Liver (tissue), 9 donors: ENCODE measurements around the gene TFB2M. TPM values are rescaled to one million over a fixed set of nuclear protein-coding genes. Genes with fewer than 3 reads are reported as not detected.
"Not testable (repeated sequence)": the region's sequence is repeated elsewhere in the genome, so short reads cannot be mapped to it uniquely, and the experiment has no call there.

ENCODE experiments used
- DNase-seq: peaks from one replicate; pipeline ENCODE4 v3.0.0-alpha.2; 2017; ENCODE audit warnings: low spot score
- H3K27ac ChIP-seq, 2 donors: one replicate each; pipeline ENCODE4 v1.7.0; 2013; ENCODE audit warnings: inconsistent platforms in 2 of 2, low read length in 2 of 2, control low read depth in 1 of 2, low read depth in 1 of 2, mild to moderate bottlenecking in 1 of 2
- H3K27me3 ChIP-seq, 4 donors: one replicate each; pipeline versions ENCODE4 v1.6.1 to v1.7.0; 2013; ENCODE audit warnings: low read length in 3 of 4, inconsistent platforms in 1 of 4, mild to moderate bottlenecking in 1 of 4, moderate library complexity in 1 of 4; ENCODE audit not compliant: control insufficient read depth in 4 of 4, insufficient read depth in 4 of 4
- H3K36me3 ChIP-seq, 4 donors: one replicate each; pipeline versions ENCODE4 v1.6.1 to v1.7.0; 2013; ENCODE audit warnings: low read length in 3 of 4, mild to moderate bottlenecking in 3 of 4, low read depth in 1 of 4, moderate library complexity in 1 of 4; ENCODE audit not compliant: control insufficient read depth in 4 of 4, insufficient read depth in 3 of 4
- H3K4me1 ChIP-seq, 4 donors: one replicate each; pipeline versions ENCODE4 v1.6.1 to v1.7.0; 2013; ENCODE audit warnings: low read length in 3 of 4, mild to moderate bottlenecking in 3 of 4, moderate library complexity in 1 of 4; ENCODE audit not compliant: control insufficient read depth in 4 of 4, insufficient read depth in 4 of 4
- H3K4me3 ChIP-seq, 3 donors: one replicate each; pipeline versions ENCODE4 v1.6.1 to v1.7.0; 2013; ENCODE audit warnings: low read length in 3 of 3, control low read depth in 1 of 3, low read depth in 1 of 3, mild to moderate bottlenecking in 1 of 3
- H3K9ac ChIP-seq, 2 donors: one replicate each; pipeline ENCODE4 v1.7.0; 2013; ENCODE audit warnings: low read length in 2 of 2, mild to moderate bottlenecking in 2 of 2, moderate library complexity in 2 of 2, control low read depth in 1 of 2, low read depth in 1 of 2
- H3K9me3 ChIP-seq, 4 donors: one replicate each; pipeline versions ENCODE4 v1.6.1 to v1.7.0; 2013; ENCODE audit warnings: low read length in 3 of 4; ENCODE audit not compliant: control insufficient read depth in 4 of 4
- EGR1 ChIP-seq, 2 donors: IDR thresholded peaks; 2 replicates each; pipeline ENCODE4 v1.6.1; 2016 to 2018; ENCODE audit warnings: antibody characterized with exemption in 2 of 2, low read depth in 2 of 2
- FOXA1 ChIP-seq: IDR thresholded peaks from 2 replicates; pipeline ENCODE4 v1.6.1; 2016; ENCODE audit warnings: antibody characterized with exemption
- FOXA2 ChIP-seq: IDR thresholded peaks from 2 replicates; pipeline ENCODE4 v1.6.1; 2016; ENCODE audit warnings: antibody characterized with exemption
- GABPA ChIP-seq, 2 donors: IDR thresholded peaks in 1 of 2; conservative IDR thresholded peaks in 1 of 2; 2 replicates each; pipeline ENCODE4 v1.6.1; 2016; ENCODE audit warnings: antibody characterized with exemption in 2 of 2, mild to moderate bottlenecking in 1 of 2, moderate library complexity in 1 of 2
- HNF4A ChIP-seq, 2 donors: conservative IDR thresholded peaks; 2 replicates each; pipeline ENCODE4 v1.6.1; 2016; ENCODE audit warnings: antibody characterized with exemption in 2 of 2, mild to moderate bottlenecking in 2 of 2
- HNF4G ChIP-seq: IDR thresholded peaks from 2 replicates; pipeline ENCODE4 v1.6.1; 2016; ENCODE audit warnings: antibody characterized with exemption
- JUND ChIP-seq, 2 donors: IDR thresholded peaks; 2 replicates each; pipeline ENCODE4 v1.6.1; 2016; ENCODE audit warnings: antibody characterized with exemption in 2 of 2
- NR2F2 ChIP-seq: IDR thresholded peaks from 2 replicates; pipeline ENCODE4 v1.6.1; 2016; ENCODE audit warnings: antibody characterized with exemption
- RAD21 ChIP-seq, 2 donors: IDR thresholded peaks; 2 replicates each; pipeline ENCODE4 v1.6.1; 2016; ENCODE audit warnings: antibody characterized with exemption in 2 of 2, mild to moderate bottlenecking in 2 of 2
- RXRA ChIP-seq, 2 donors: IDR thresholded peaks; 2 replicates each; pipeline ENCODE4 v1.6.1; 2017 to 2018; ENCODE audit warnings: antibody characterized with exemption in 2 of 2, mild to moderate bottlenecking in 1 of 2
- SP1 ChIP-seq: IDR thresholded peaks from 2 replicates; pipeline ENCODE4 v1.6.1; 2018; ENCODE audit warnings: antibody characterized with exemption, mild to moderate bottlenecking
- TAF1 ChIP-seq: conservative IDR thresholded peaks from 2 replicates; pipeline ENCODE4 v1.6.1; 2016; ENCODE audit warnings: antibody characterized with exemption, mild to moderate bottlenecking
- YY1 ChIP-seq: IDR thresholded peaks from 2 replicates; pipeline ENCODE4 v1.6.1; 2016; ENCODE audit warnings: antibody characterized with exemption, mild to moderate bottlenecking
- WGBS: extraction: QIAGEN DNeasy Blood & Tissue Kit; methylation state at CpG from one replicate; pipeline ENCODE4 v1.1.7; 2013; 5-methylcytosine and 5-hydroxymethylcytosine counted together
- polyA plus RNA-seq, 2 donors: library from polyadenylated mRNA; stranded (reverse) in 1 of 2; unstranded in 1 of 2; fragments of 200-250 nt in 1 of 2; fragments of >200 nt in 1 of 2; fragmentation: Nextera tagmentation in 1 of 2; extraction: Ambion mirVana in 1 of 2; gene quantifications; one replicate each; pipeline versions ENCODE4 v1.2.1 to v1.2.3, GENCODE V29; 2013 to 2015
- total RNA-seq, 2 donors: library from RNA; depleted of rRNA; stranded (reverse); fragments of >200 nt; gene quantifications; one replicate each; pipeline ENCODE4 v1.2.3, GENCODE V29; 2014
- TF ChIP-seq, protein P1 (sequence below): fragments of 150-350 bp; IDR thresholded peaks from 2 replicates; pipeline ENCODE4 v1.5.1; 2017; ENCODE audit warnings: improper control_type of control experiment, low read depth, low read length; ENCODE audit not compliant: missing input control
- TF ChIP-seq, protein P2 (sequence below): IDR thresholded peaks from 2 replicates; pipeline ENCODE4 v1.6.1; 2016; ENCODE audit warnings: antibody characterized with exemption, mild to moderate bottlenecking
- TF ChIP-seq, protein P3 (sequence below): IDR thresholded peaks from 2 replicates; pipeline ENCODE4 v1.6.1; 2016; ENCODE audit warnings: antibody characterized with exemption
- TF ChIP-seq, protein P4 (sequence below): IDR thresholded peaks from 2 replicates; pipeline ENCODE4 v1.6.1; 2016; ENCODE audit warnings: antibody characterized with exemption
- donor health status: healthy.
- donor health status: healthy.
- donor health status: healthy.
- donor health status: healthy.
- donor health status: healthy.

Gene TFB2M
- total and polyA plus RNA-seq, 4 donors = 15.0 to 26.4 (median 23.5) TPM

DNA sequence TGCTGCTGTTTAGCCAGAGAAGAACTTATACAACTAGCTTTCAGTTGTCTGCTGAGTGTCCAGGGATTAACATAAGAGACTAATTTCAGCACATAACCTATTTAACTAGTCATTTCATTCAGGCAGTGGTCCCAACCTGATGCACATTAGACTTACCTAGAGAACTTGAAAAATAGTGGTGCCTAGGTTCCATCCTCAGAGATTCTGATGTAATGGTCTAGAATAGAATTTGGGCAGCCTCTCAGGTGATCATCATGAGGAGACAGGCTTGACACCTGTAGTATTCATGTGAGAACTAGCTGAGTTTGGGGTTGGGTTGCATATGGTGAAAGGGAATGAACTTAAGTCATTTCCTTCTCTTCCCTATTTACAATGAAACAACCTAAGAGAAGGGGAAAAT, 25.0 kb upstream of the TFB2M start:
- peaks cover 1 to 12% (median 6%) of the 10 kb centered on the region in 4 donors for H3K4me1 ChIP-seq
- H3K36me3 ChIP-seq = peaks cover 1 to 15% (median 10%) of the 10 kb centered on the region in 4 donors
- no peak overlapping the region for H3K9ac ChIP-seq
- no peak overlapping the region for H3K4me3 ChIP-seq
- TF ChIP-seq NR2F2 (no peak), TAF1 (no peak), SP1 (no peak), FOXA2 (no peak), YY1 (no peak), RXRA (IDR thresholded peaks at IDR 0.05) (no peak), EGR1 (IDR thresholded peaks at IDR 0.05; ENCODE audit: low read depth in 2 of 2) (no peak), HNF4G (no peak), FOXA1 (no peak), HNF4A (conservative IDR thresholded peaks at IDR 0.05) (no peak), JUND (IDR thresholded peaks at IDR 0.05) (no peak), GABPA (IDR thresholded peaks at IDR 0.05 in 1 of 2, conservative IDR thresholded peaks at IDR 0.05 in 1 of 2) (no peak), RAD21 (IDR thresholded peaks at IDR 0.05) (no peak)
- TF ChIP-seq, protein P1, sequence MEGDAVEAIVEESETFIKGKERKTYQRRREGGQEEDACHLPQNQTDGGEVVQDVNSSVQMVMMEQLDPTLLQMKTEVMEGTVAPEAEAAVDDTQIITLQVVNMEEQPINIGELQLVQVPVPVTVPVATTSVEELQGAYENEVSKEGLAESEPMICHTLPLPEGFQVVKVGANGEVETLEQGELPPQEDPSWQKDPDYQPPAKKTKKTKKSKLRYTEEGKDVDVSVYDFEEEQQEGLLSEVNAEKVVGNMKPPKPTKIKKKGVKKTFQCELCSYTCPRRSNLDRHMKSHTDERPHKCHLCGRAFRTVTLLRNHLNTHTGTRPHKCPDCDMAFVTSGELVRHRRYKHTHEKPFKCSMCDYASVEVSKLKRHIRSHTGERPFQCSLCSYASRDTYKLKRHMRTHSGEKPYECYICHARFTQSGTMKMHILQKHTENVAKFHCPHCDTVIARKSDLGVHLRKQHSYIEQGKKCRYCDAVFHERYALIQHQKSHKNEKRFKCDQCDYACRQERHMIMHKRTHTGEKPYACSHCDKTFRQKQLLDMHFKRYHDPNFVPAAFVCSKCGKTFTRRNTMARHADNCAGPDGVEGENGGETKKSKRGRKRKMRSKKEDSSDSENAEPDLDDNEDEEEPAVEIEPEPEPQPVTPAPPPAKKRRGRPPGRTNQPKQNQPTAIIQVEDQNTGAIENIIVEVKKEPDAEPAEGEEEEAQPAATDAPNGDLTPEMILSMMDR = no peak
- TF ChIP-seq, protein P2, sequence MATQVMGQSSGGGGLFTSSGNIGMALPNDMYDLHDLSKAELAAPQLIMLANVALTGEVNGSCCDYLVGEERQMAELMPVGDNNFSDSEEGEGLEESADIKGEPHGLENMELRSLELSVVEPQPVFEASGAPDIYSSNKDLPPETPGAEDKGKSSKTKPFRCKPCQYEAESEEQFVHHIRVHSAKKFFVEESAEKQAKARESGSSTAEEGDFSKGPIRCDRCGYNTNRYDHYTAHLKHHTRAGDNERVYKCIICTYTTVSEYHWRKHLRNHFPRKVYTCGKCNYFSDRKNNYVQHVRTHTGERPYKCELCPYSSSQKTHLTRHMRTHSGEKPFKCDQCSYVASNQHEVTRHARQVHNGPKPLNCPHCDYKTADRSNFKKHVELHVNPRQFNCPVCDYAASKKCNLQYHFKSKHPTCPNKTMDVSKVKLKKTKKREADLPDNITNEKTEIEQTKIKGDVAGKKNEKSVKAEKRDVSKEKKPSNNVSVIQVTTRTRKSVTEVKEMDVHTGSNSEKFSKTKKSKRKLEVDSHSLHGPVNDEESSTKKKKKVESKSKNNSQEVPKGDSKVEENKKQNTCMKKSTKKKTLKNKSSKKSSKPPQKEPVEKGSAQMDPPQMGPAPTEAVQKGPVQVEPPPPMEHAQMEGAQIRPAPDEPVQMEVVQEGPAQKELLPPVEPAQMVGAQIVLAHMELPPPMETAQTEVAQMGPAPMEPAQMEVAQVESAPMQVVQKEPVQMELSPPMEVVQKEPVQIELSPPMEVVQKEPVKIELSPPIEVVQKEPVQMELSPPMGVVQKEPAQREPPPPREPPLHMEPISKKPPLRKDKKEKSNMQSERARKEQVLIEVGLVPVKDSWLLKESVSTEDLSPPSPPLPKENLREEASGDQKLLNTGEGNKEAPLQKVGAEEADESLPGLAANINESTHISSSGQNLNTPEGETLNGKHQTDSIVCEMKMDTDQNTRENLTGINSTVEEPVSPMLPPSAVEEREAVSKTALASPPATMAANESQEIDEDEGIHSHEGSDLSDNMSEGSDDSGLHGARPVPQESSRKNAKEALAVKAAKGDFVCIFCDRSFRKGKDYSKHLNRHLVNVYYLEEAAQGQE = no peak
- TF ChIP-seq, protein P3, sequence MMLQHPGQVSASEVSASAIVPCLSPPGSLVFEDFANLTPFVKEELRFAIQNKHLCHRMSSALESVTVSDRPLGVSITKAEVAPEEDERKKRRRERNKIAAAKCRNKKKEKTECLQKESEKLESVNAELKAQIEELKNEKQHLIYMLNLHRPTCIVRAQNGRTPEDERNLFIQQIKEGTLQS = no peak
- TF ChIP-seq, protein P4, sequence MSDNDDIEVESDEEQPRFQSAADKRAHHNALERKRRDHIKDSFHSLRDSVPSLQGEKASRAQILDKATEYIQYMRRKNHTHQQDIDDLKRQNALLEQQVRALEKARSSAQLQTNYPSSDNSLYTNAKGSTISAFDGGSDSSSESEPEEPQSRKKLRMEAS = no peak
- no peak overlapping the region for H3K27ac ChIP-seq
- no peak for DNase-seq
- no peaks in the 10 kb centered on the region for H3K9me3 ChIP-seq
- no peaks in the 10 kb centered on the region for H3K27me3 ChIP-seq

DNA sequence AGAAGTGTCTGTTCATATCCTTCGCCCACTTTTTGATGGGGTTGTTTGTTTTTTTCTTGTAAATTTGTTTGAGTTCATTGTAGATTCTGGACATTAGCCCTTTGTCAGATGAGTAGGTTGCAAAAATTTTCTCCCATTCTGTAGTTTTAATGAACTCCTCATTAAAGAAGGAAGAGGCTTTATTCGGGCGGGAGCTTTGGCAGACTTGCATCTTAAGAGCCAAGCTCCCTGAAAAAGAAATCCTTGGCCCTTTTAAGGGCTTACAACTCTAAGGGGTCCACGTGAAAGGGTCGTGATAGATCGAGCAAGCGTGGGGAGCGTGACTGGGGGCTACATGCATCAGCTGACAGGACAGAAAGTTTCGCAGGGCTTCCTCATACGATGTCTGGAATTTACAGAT, 23.9 kb upstream of the TFB2M start:
- Histone ChIP-seq H3K36me3 (peaks cover 0 to 11% (median 5%) of the 10 kb centered on the region in 4 donors), H3K4me1 (peaks cover 4 to 18% (median 9%) of the 10 kb centered on the region in 4 donors)
- 98% methylated on average over 9 of the region's 10 CpGs for WGBS
- not testable (repeated sequence) for H3K27ac ChIP-seq, H3K4me3 ChIP-seq, H3K27me3 ChIP-seq, H3K9ac ChIP-seq, H3K9me3 ChIP-seq, DNase-seq
